ENCODE results near the gene MOB1A. TPM values are rescaled to one million over a fixed set of nuclear protein-coding genes. Genes with fewer than 3 reads are reported as not detected.

Gene MOB1A
- total and polyA plus RNA-seq, 2 of the 13 experiments (the other 11 are each of a cell fraction or from before 2014, with no cell fraction given), result 48.2 to 139 TPM

DNA sequence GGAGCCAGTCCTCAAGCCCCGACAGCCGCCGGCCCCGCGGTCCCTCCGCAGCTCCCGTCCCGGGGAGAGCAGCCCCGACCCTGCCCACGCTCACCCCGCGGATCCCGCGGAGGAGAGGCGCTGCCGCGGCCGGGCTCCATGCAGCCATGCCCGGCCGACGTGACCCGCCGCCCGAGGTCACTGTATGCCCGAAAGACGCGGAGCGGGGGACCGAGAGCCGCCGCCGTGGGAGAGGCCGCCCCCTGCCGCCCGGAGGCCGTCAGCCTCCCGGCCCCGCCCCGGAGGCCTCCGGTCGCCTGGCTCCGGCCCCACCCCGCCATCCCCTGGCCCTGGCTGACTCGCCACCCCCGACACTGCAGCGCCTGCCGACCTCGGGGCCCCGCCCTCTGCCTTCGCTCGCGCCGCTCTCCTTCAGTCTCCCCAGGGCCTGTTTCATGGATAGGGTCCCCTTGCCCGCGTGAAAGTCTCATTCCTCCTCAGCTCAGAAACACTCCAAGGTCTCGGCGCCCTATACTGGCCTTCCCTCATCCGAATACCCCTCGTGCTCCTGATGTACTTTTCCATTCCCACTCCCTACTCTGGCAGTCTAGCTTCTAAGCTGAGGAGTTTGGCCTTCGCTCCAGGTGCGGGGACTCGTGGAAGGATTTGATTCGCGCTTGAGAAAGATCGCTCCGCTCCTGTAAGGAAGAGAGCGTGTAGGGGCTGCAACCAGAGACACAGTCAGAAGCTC is 30.8 kb downstream of the MOB1A start, which contains the start of gene BOLA3 (continued):
- TF ChIP-seq ZNF33B (CRISPR knock-in tag; IDR thresholded peaks at IDR 0.05), result peak; percentile 82; the same call in 1 of the 2 replicates
- no peak for TF ChIP-seq ZKSCAN8 (CRISPR knock-in tag; IDR thresholded peaks at IDR 0.05; ENCODE audit: borderline replicate concordance)
- peak; percentile 34 for TF ChIP-seq ZNF709 (CRISPR knock-in tag; IDR thresholded peaks at IDR 0.05)
- TF ChIP-seq AKAP8 (CRISPR knock-in tag; IDR thresholded peaks at IDR 0.05), result peak; percentile 90
- peak; percentile 47; the same call in 1 of the 2 replicates for TF ChIP-seq SRF (IDR thresholded peaks at IDR 0.05; ENCODE audit: low read depth, low read length)
- TF ChIP-seq ATM (IDR thresholded peaks at IDR 0.05; ENCODE audit: borderline replicate concordance), result no peak
- no peak for TF ChIP-seq ZBED4 (CRISPR knock-in tag; IDR thresholded peaks at IDR 0.05; ENCODE audit: borderline replicate concordance)
- TF ChIP-seq ARID2 (CRISPR knock-in tag; IDR thresholded peaks at IDR 0.05; ENCODE audit: borderline replicate concordance), result peak; percentile 98
- TF ChIP-seq GPN1 (CRISPR knock-in tag; IDR thresholded peaks at IDR 0.05; ENCODE audit: borderline replicate concordance), result 0 out of 2 replicates have a peak, but pooled peaks have one; percentile 25
- peak; percentile 84 for TF ChIP-seq ATF7-NPFF (CRISPR knock-in tag; IDR thresholded peaks at IDR 0.05; ENCODE audit: low read depth)
- TF ChIP-seq, protein P1, sequence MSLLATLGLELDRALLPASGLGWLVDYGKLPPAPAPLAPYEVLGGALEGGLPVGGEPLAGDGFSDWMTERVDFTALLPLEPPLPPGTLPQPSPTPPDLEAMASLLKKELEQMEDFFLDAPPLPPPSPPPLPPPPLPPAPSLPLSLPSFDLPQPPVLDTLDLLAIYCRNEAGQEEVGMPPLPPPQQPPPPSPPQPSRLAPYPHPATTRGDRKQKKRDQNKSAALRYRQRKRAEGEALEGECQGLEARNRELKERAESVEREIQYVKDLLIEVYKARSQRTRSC (CRISPR knock-in tag; IDR thresholded peaks at IDR 0.05; ENCODE audit: low read depth), result no peak; the same call in 1 of the 2 replicates
- 0 out of 2 replicates have a peak, but pooled peaks have one; percentile 6 for TF ChIP-seq NRL (CRISPR knock-in tag; IDR thresholded peaks at IDR 0.05; ENCODE audit: borderline replicate concordance)
- TF ChIP-seq ARHGAP35 (CRISPR knock-in tag; IDR thresholded peaks at IDR 0.05; ENCODE audit: borderline replicate concordance), result peak; percentile 0; the same call in 1 of the 2 replicates
- TF ChIP-seq ZNF383 (CRISPR knock-in tag; IDR thresholded peaks at IDR 0.05; ENCODE audit: borderline replicate concordance), result peak; percentile 81
- no peak for TF ChIP-seq CREM (IDR thresholded peaks at IDR 0.05)
- no peak for TF ChIP-seq CREM (CRISPR knock-in tag; IDR thresholded peaks at IDR 0.05)
- peak; percentile 54; the same call in 1 of the 2 replicates for TF ChIP-seq TEAD2 (CRISPR knock-in tag; IDR thresholded peaks at IDR 0.05)
- no peak for TF ChIP-seq LCORL (IDR thresholded peaks at IDR 0.05)
- 0 out of 2 replicates have a peak, but pooled peaks have one; percentile 32 for TF ChIP-seq LCORL (CRISPR knock-in tag; IDR thresholded peaks at IDR 0.05)
- TF ChIP-seq POLR2AphosphoS5 (IDR thresholded peaks at IDR 0.05; ENCODE audit: low read depth, low read length), result peak; percentile 74
- peak; percentile 89 for TF ChIP-seq KDM5A (IDR thresholded peaks at IDR 0.05; ENCODE audit: borderline replicate concordance, low read length)
- peak; percentile 25; the same call in 1 of the 2 replicates for TF ChIP-seq NFIC (IDR thresholded peaks at IDR 0.05; ENCODE audit: low read length)
- TF ChIP-seq ZNF83 (CRISPR knock-in tag; IDR thresholded peaks at IDR 0.05; ENCODE audit: borderline replicate concordance), result no peak
